Activated T-cell treated with anti-CD3 and anti-CD28 coated beads, Interleukin-2, amount 50 U/mL, for 72 hours (primary cell): ENCODE data around the gene FOXA1. TPM values are rescaled to one million over a fixed set of nuclear protein-coding genes. Genes with fewer than 3 reads are reported as not detected.

Source experiments
- ATAC-seq, 2 donors: fragments of 150-1000 bp; cut with Tn5 transposase; replicated peaks in 1 of 2; 2 replicates each; pipeline ENCODE4 v1.10.0; 2021; ENCODE audit warnings: moderate library complexity in 2 of 2, mild to moderate bottlenecking in 1 of 2
- DNase-seq, 2 donors: peaks; one replicate each; pipeline ENCODE4 v3.0.0; 2021 to 2022; ENCODE audit warnings: mixed read lengths in 1 of 2
- H3K27ac Mint-ChIP-seq: one replicate; pipeline ENCODE4 v1.8.0; 2022; ENCODE audit warnings: mild to moderate bottlenecking, moderate library complexity, mixed read lengths
- H3K27me3 Mint-ChIP-seq: one replicate; pipeline ENCODE4 v1.8.0; 2022; ENCODE audit warnings: low read depth, mixed read lengths
- H3K36me3 Mint-ChIP-seq, 2 donors: one replicate each; pipeline ENCODE4 v1.8.0; 2022; ENCODE audit warnings: mixed read lengths in 2 of 2, mild to moderate bottlenecking in 1 of 2; ENCODE audit not compliant: insufficient read depth in 2 of 2
- H3K4me1 Mint-ChIP-seq: one replicate; pipeline ENCODE4 v1.8.0; 2022; ENCODE audit warnings: low read depth, mixed read lengths
- H3K4me3 Mint-ChIP-seq, 2 donors: one replicate each; pipeline ENCODE4 v1.8.0; 2022; ENCODE audit warnings: mild to moderate bottlenecking in 2 of 2, mixed read lengths in 2 of 2, moderate library complexity in 2 of 2
- H3K9me3 Mint-ChIP-seq, 2 donors: one replicate each; pipeline ENCODE4 v1.8.0; 2022; ENCODE audit warnings: mixed read lengths in 2 of 2
- total RNA-seq, 2 donors: library from RNA; stranded (reverse); gene quantifications; one replicate each; pipeline ENCODE4 v1.2.3, GENCODE V29; 2022

The FOXA1 gene
- total RNA-seq, 2 donors from 2014 or later: 0.17 to 0.97 TPM

DNA sequence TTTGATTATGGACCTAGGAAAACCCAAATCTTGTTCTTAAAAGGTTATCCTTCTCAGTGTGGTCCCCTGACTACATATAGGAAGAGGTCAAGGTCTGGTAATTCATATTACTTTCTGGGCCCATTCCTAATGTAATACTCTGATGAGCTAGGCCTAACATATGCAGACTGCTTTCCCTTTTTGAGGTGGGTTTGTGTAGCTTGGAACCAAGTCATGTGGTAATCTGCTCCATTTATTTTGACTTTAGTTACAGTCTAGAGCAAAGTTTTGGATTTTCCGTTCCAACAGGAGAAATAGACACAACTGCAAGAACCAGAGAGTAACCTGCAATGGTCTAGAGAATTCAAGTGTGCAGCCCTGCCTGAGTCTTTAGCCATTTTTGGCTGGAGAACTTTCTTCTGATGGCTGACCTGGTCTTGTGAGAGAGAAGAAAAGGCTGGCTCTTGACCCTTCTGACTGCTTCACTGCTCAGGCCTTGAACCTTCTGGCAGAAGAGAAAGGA, 22.9 kb upstream of the FOXA1 start:
- no peak for ATAC-seq
- DNase-seq: no peak
- H3K4me1 Mint-ChIP-seq: no peaks in the 10 kb centered on the region
- H3K27me3 Mint-ChIP-seq: peaks cover 18% of the 10 kb centered on the region
- H3K4me3 Mint-ChIP-seq: no peak overlapping the region
- no peak overlapping the region for H3K27ac Mint-ChIP-seq
- H3K9me3 Mint-ChIP-seq: peaks cover 6 to 10% of the 10 kb centered on the region in 2 donors
- H3K36me3 Mint-ChIP-seq: peaks cover 2 to 10% of the 10 kb centered on the region in 2 donors

GRCh38 chr14:37616853-37617252, 21.8 kb upstream of the FOXA1 start:
- H3K9me3 Mint-ChIP-seq: peaks cover 6 to 10% of the 10 kb centered on the region in 2 donors
- no peak overlapping the region for H3K27ac Mint-ChIP-seq

GRCh38 chr14:37615582-37616289, 20.7 kb upstream of the FOXA1 start:
- ATAC-seq (no peak), DNase-seq (no peak)
- Mint-ChIP-seq H3K27ac (no peak overlapping the region), H3K4me3 (no peak overlapping the region), H3K27me3 (peaks cover 25% of the 10 kb centered on the region), H3K4me1 (no peaks in the 10 kb centered on the region), H3K36me3 (peaks cover 4 to 19% of the 10 kb centered on the region in 2 donors), H3K9me3 (peaks cover 6 to 14% of the 10 kb centered on the region in 2 donors)

More at GRCh38 chr14:37616853-37617252, 21.8 kb upstream of the FOXA1 start:
- Mint-ChIP-seq H3K4me3 (no peak overlapping the region), H3K36me3 (peaks cover 2 to 12% of the 10 kb centered on the region in 2 donors), H3K27me3 (peaks cover 25% of the 10 kb centered on the region), H3K4me1 (no peaks in the 10 kb centered on the region)
- DNase-seq (no peak), ATAC-seq (no peak)

- H3K4me3 Mint-ChIP-seq: no peak overlapping the region
- DNase-seq (no peak), ATAC-seq (no peak)
- H3K9me3 Mint-ChIP-seq: peaks cover 5 to 16% of the 10 kb centered on the region in 2 donors
- H3K4me1 Mint-ChIP-seq: no peaks in the 10 kb centered on the region
- H3K27me3 Mint-ChIP-seq: peaks cover 37% of the 10 kb centered on the region
- H3K27ac Mint-ChIP-seq: peak overlapping the region; percentile 58
- peaks cover 7 to 20% of the 10 kb centered on the region in 2 donors for H3K36me3 Mint-ChIP-seq
These were observed 16.0 kb upstream of the FOXA1 start for GRCh38 chr14:37610945-37611523.

- no peak overlapping the region for H3K4me3 Mint-ChIP-seq
- H3K27me3 Mint-ChIP-seq: peaks cover 46% of the 10 kb centered on the region
- no peak for ATAC-seq
These were observed 13.6 kb upstream of the FOXA1 start for GRCh38 chr14:37608649-37609048.

DNA sequence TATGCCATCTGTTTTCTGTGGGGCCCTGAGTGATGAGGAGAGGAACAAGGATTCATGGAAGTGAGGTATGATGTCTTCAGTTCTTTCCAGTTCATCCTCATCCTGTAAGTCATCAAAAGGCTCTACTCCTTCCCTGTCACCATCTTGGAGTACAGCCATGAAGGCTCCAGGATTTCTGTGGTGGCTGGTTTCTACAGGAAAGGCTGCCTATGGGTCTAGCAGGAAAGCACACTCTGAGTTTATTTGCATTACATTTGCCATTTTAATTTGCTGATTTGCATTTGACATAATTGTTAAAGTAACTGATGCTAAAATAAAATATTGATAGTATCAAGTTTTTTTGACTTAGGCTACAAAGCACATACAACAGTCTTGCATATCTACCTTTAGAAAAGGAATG, 11.6 kb upstream of the FOXA1 start:
- no peak overlapping the region for H3K4me3 Mint-ChIP-seq
- H3K27me3 Mint-ChIP-seq: peaks cover 54% of the 10 kb centered on the region
- no peak overlapping the region for H3K27ac Mint-ChIP-seq
- ATAC-seq (no peak), DNase-seq (no peak)
- peaks cover 9% of the 10 kb centered on the region in 2 donors for H3K36me3 Mint-ChIP-seq
- H3K9me3 Mint-ChIP-seq: peaks cover 3 to 8% of the 10 kb centered on the region in 2 donors
- H3K4me1 Mint-ChIP-seq: no peaks in the 10 kb centered on the region

More at GRCh38 chr14:37608649-37609048, 13.6 kb upstream of the FOXA1 start:
- no peak for DNase-seq
- H3K36me3 Mint-ChIP-seq: peaks cover 5 to 10% of the 10 kb centered on the region in 2 donors
- H3K4me1 Mint-ChIP-seq: no peaks in the 10 kb centered on the region
- peaks cover 0 to 8% of the 10 kb centered on the region in 2 donors for H3K9me3 Mint-ChIP-seq
- no peak overlapping the region for H3K27ac Mint-ChIP-seq

DNA sequence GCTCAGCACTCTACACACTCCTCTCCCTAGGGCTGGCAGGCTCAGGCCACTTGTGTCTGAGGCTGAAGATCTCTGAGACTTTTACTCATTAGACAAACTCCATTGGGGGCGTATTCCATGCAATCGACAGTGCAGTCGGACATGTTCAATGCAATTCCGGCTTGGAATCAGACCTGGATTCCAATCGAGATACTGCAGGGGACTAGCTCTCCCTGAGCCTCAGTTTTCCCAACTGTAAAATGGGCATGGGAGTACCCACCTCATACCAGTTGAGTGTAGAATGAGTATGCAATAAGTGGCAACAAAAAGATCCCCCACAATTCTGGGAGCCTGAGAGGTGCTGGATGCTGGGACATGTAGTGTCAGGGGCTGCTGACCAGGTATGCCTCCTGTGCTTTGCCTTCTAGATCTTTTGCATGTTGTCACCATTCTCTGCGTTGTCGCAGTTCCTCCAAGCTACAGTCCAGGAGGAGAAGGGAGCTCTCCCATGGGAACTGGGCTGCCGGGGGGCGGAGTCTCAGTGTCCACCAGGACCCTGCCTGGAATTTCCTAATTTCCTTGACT, 8.7 kb upstream of the FOXA1 start:
- Mint-ChIP-seq H3K4me1 (no peaks in the 10 kb centered on the region), H3K27ac (no peak overlapping the region), H3K4me3 (no peak overlapping the region), H3K27me3 (peaks cover 61% of the 10 kb centered on the region), H3K9me3 (peaks cover 3 to 5% of the 10 kb centered on the region in 2 donors), H3K36me3 (peaks cover 6 to 9% of the 10 kb centered on the region in 2 donors)
- ATAC-seq: no peak
- no peak for DNase-seq

DNA sequence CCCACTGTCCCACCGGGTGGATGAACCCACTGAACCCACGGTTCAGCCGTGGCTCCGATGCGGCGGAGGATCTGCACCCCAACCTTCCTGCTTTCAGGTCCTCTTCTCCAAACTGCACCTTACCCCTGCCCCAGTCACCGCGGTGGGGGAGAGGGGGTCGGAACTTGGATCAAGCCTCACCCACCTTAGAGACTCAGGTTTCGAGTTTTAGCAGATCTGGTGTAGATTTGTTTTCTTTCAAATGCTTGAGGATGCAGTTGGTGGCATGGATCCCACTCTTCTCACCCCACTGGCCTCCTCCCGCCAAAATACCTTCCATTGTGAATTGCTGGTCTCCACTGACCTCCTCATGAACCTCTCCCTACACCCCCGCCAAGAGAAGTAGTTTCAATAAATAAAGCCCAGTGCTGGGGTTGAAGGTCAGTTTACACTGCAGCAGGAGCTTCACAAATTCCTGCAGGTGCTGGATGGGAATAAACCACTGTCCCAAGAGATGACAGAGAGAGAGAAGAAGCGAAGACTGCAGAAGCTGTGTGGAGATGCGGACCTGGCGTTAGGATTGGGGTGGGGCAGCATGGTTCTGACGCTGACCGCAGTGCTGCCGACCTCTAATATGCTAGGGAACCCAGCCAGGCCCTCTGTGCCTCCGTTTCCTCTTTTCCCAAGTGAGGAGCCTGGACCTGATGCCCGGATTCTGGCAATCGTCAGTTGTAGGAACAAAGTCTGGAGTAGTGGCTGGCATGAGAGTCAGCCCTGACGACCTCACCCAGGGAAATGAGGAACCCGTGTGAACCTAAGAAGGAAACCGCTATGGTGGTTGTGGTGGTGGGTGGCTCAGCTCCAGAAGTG, 7.8 kb upstream of the FOXA1 start:
- DNase-seq: no peak
- peaks cover 3 to 5% of the 10 kb centered on the region in 2 donors for H3K9me3 Mint-ChIP-seq
- no peak overlapping the region for H3K27ac Mint-ChIP-seq
- H3K4me1 Mint-ChIP-seq: no peaks in the 10 kb centered on the region
- peaks cover 63% of the 10 kb centered on the region for H3K27me3 Mint-ChIP-seq
- H3K36me3 Mint-ChIP-seq: peaks cover 6 to 9% of the 10 kb centered on the region in 2 donors
- no peak for ATAC-seq
- no peak overlapping the region for H3K4me3 Mint-ChIP-seq

DNA sequence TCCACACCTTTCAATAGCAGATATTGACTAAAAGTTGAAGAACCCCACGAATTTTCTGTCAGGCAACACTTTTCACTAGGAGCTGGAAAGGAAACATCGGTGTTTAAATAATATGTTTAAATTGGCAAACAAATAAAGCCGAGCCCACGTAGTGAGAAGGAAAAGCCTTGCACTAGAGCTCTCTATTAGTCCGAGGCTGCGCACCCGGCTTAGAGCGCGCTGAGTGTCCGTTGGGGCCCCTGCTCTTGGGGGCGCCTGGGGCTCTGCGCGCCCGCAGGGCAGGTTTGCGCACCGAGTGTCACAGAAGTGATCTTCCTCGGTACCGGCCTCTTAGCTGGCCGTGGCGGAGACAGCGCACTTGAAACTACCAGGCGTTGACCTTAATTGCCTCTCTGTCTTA, 6.8 kb upstream of the FOXA1 start:
- Mint-ChIP-seq H3K4me1 (no peaks in the 10 kb centered on the region), H3K27ac (no peak overlapping the region), H3K27me3 (peaks cover 65% of the 10 kb centered on the region), H3K9me3 (peaks cover 3 to 5% of the 10 kb centered on the region in 2 donors), H3K4me3 (no peak overlapping the region), H3K36me3 (peaks cover 6 to 9% of the 10 kb centered on the region in 2 donors)
- ATAC-seq: no peak
- DNase-seq: no peak

DNA sequence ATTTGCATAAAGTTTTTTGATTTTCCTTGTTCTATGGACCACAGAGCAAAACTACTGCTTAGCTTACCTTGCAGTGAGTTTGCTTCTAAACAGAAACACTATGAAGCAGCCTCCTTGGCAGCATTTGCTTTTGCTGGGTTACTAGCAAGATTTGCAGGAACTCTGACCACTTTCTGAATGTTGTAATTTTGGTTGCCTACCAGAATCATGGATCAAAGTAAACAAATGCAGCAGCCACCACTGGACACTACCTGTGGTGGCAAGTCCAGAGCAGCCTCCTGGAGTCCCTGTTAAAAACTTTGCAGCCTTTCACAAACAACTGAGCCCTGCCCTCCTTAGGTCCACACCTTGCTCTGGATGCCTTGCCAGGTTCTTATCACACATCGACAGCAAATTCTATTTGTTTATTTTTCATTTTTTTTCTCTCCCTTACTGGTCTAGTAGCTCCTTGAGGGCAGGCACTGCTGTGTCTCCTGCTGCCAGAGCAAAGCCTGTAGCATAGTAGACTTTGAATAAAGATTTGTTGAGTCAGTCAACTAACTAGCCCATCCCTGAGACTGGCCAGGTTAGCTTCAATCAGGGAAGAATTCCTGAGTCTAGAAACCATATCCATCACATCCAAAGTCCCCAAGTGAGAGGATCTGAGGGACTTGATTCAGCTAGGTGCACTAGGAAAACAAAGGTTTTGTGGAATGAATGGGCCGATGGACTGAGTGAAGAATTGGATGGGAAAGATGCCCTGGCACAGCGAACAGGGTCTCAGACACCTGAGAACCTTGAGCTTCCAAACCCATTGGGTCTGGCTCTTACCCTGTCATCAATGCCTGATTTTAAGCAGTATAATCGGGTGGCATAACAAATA, 6.1 kb upstream of the FOXA1 start:
- ATAC-seq (no peak), DNase-seq (no peak)
- H3K36me3 Mint-ChIP-seq: peaks cover 6 to 11% of the 10 kb centered on the region in 2 donors
- peaks cover 67% of the 10 kb centered on the region for H3K27me3 Mint-ChIP-seq
- H3K27ac Mint-ChIP-seq: no peak overlapping the region
- H3K4me1 Mint-ChIP-seq: peaks cover 6% of the 10 kb centered on the region
- no peak overlapping the region for H3K4me3 Mint-ChIP-seq
- H3K9me3 Mint-ChIP-seq: peaks cover 2 to 3% of the 10 kb centered on the region in 2 donors

- Mint-ChIP-seq H3K27me3 (peaks cover 69% of the 10 kb centered on the region), H3K27ac (no peak overlapping the region), H3K4me3 (peak overlapping the region; percentile 27 to 63), H3K4me1 (peaks cover 15% of the 10 kb centered on the region), H3K36me3 (peaks cover 9 to 13% of the 10 kb centered on the region in 2 donors), H3K9me3 (peaks cover 2 to 3% of the 10 kb centered on the region in 2 donors)
- DNase-seq (no peak), ATAC-seq (no peak)
These were observed 4.7 kb upstream of the FOXA1 start for GRCh38 chr14:37599507-37600368.
